Stimulated activated CD4-positive, alpha-beta T cell treated with anti-CD3 and anti-CD28 coated beads, Interleukin-15, amount 100 ng/mL, for 1 hour (primary cell): Measurements from ENCODE around the gene RNF138.
"Not testable (repeated sequence)": the region's sequence is repeated elsewhere in the genome, so short reads cannot be mapped to it uniquely, and the experiment has no call there.

Experiments
- DNase-seq, 2 donors: peaks; one replicate each; pipeline ENCODE4 v3.0.0-alpha.2; 2020; ENCODE audit warnings: low read depth in 1 of 2, low spot score in 1 of 2

RNF138 gene

GRCh38 chr18:32095192-32095899 is 3.7 kb downstream of the RNF138 start:
- DNase-seq: no peak

GRCh38 chr18:32095900-32096229 is 4.2 kb downstream of the RNF138 start:
- no peak for DNase-seq

GRCh38 chr18:32096946-32097345 is 5.3 kb downstream of the RNF138 start:
- no peak for DNase-seq

- DNase-seq: no peak
These were observed 12.8 kb downstream of the RNF138 start for GRCh38 chr18:32104516-32104915.

GRCh38 chr18:32110005-32110404 is 18.3 kb downstream of the RNF138 start:
- no peak for DNase-seq

- DNase-seq: no peak
These were observed 20.0 kb downstream of the RNF138 start for GRCh38 chr18:32111706-32112105.

- no peak for DNase-seq
These were observed 21.2 kb downstream of the RNF138 start for GRCh38 chr18:32112826-32113225.

- DNase-seq: no peak
These were observed 22.7 kb downstream of the RNF138 start for GRCh38 chr18:32114293-32114942.

- DNase-seq: no peak
These were observed 30.4 kb downstream of the RNF138 start for GRCh38 chr18:32122039-32122438.

GRCh38 chr18:32126538-32126937 is 34.9 kb downstream of the RNF138 start:
- no peak for DNase-seq

- DNase-seq: no peak
These were observed 44.0 kb downstream of the RNF138 start for GRCh38 chr18:32135625-32136024.

- no peak for DNase-seq
These were observed 46.8 kb downstream of the RNF138 start for GRCh38 chr18:32138332-32138982.

GRCh38 chr18:32139835-32140283 is 48.2 kb downstream of the RNF138 start:
- no peak for DNase-seq

GRCh38 chr18:32148185-32148870 is 56.7 kb downstream of the RNF138 start:
- no peak for DNase-seq

- no peak for DNase-seq
These were observed 61.2 kb downstream of the RNF138 start for GRCh38 chr18:32152705-32153448.

GRCh38 chr18:32156855-32157254 is 65.2 kb downstream of the RNF138 start:
- no peak for DNase-seq

GRCh38 chr18:32157580-32157979 is 65.9 kb downstream of the RNF138 start:
- DNase-seq: no peak

- DNase-seq: peak; percentile 41 to 46
These were observed 66.5 kb downstream of the RNF138 start for GRCh38 chr18:32158108-32158624.

- not testable (repeated sequence) for DNase-seq
These were observed 67.0 kb downstream of the RNF138 start for GRCh38 chr18:32158631-32159030.

- DNase-seq: no peak
These were observed 68.9 kb downstream of the RNF138 start for GRCh38 chr18:32160547-32160946.
